ENCODE data around the gene DNAJB2. TPM values are rescaled to one million over a fixed set of nuclear protein-coding genes. Genes with fewer than 3 reads are reported as not detected.

DNAJB2 gene
- total RNA-seq, 1 experiment from 2014 or later, result 66.2 TPM

DNA sequence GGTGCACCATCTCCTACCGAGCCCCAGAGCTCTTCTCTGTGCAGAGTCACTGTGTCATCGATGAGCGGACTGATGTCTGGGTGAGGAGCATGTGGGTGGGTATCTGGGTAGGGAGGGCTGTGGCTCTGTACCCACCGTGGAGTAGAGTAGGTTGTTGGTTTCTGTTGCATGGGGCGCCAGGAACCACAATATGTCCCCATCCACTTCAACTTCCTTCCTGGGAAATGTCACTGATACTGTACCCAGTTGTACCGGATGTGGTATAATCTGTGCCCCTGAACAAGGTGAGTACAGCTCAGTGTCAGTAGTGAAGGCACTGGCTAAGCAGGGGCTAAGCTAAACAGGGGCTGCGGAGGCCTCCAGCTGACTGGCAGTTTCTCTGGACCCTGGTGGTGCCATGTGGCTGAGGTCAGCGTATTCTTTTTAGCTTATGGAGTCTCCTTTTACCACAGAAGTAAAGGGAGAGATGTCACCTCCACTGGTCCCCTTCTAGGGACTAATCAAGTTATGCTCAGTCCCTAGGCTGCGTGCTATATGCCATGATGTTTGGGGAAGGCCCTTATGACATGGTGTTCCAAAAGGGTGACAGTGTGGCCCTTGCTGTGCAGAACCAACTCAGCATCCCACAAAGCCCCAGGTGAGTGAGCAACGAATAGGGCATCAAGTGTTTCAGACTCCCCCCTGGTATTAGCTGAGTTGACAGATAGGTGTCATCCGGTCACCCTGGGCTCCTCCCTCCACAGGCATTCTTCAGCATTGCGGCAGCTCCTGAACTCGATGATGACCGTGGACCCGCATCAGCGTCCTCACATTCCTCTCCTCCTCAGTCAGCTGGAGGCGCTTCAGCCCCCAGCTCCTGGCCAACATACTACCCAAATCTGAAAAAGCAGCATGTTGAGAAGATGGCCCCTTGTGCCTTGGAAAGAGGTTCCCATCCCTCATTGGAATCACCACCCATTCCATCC, 31.2 kb upstream of the DNAJB2 start:
- ATAC-seq, result no peak
- in situ Hi-C loops (cut with HindIII; ENCODE audit: low pct_unique_long_range_greater_than_20kb, low sequenced_read_pairs), result no loop called here
- no peaks in the 10 kb centered on the region for H3K9me3 ChIP-seq (ENCODE audit: control insufficient read depth, insufficient read depth, low read depth, low read length)
- H3K27me3 ChIP-seq (ENCODE audit: control insufficient read depth, insufficient read depth, low read length), result no peaks in the 10 kb centered on the region
- POLR2A ChIA-PET, result interaction anchor here (0.7 kb wide), 1 partner anchor 29 kb away, joined by 3 read pairs; no protein-coding TSS in a partner anchor
- H3K4me1 ChIP-seq (ENCODE audit: control insufficient read depth, insufficient read depth, low read length), result peaks cover 45% of the 10 kb centered on the region
- H3K27ac ChIP-seq (ENCODE audit: low read length), result no peak overlapping the region
- no peaks in the 10 kb centered on the region; the same call in 1 of the 2 replicates for H3K36me3 ChIP-seq (ENCODE audit: control insufficient read depth, insufficient read depth, low read length)
- BruUV-seq (replicated peaks), result no TSS peak
- TF ChIP-seq SIN3A (IDR thresholded peaks at IDR 0.05; ENCODE audit: borderline replicate concordance, insufficient read depth, low read depth, low read length), result no peak
- CTCF ChIA-PET, result interaction anchor here (0.8 kb wide), 1 partner anchor 47 kb away, joined by 3 read pairs; no protein-coding TSS in a partner anchor
- intact Hi-C loops (cut with micrococcal nuclease; ENCODE audit: unreplicated experiment), result no loop called here
- H3K4me3 ChIP-seq (ENCODE audit: low read depth in 2 of 2, low read length in 2 of 2), result no peak overlapping the region
- DNase-seq (ENCODE audit: low read depth, low spot score), result no peak

DNA sequence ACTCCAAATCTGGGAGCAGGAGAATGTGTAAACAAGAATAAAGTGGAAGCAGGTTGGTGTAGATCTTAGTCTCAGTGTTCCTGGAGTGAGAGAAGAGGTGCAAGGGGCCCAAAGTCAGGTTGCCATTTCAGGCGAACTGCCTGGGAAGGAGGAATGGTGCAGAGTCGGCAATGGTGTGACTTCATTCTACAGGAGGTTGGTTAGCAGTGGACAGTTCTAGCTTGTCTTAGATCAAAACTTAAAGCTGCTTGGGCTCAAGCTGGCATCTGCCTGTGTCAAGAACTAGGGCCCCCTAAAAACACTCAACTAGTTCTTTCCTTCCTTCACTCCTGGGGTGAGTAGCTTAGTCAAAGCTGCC, 30.3 kb upstream of the DNAJB2 start:
- no peak overlapping the region for H3K4me3 ChIP-seq (ENCODE audit: low read depth in 2 of 2, low read length in 2 of 2)
- DNase-seq (ENCODE audit: low read depth, low spot score) (no peak), ATAC-seq (no peak)
- H3K36me3 ChIP-seq (ENCODE audit: control insufficient read depth, insufficient read depth, low read length), result no peaks in the 10 kb centered on the region; the same call in 1 of the 2 replicates
- POLR2A ChIA-PET, result interaction anchor here (0.7 kb wide), 1 partner anchor 30 kb away, joined by 3 read pairs; no protein-coding TSS in a partner anchor
- no TSS peak for BruUV-seq (replicated peaks)
- in situ Hi-C loops (cut with HindIII; ENCODE audit: low pct_unique_long_range_greater_than_20kb, low sequenced_read_pairs) (no loop called here), intact Hi-C loops (cut with micrococcal nuclease; ENCODE audit: unreplicated experiment) (no loop called here)
- H3K4me1 ChIP-seq (ENCODE audit: control insufficient read depth, insufficient read depth, low read length), result peaks cover 51% of the 10 kb centered on the region
- no peaks in the 10 kb centered on the region for H3K9me3 ChIP-seq (ENCODE audit: control insufficient read depth, insufficient read depth, low read depth, low read length)
- no peaks in the 10 kb centered on the region for H3K27me3 ChIP-seq (ENCODE audit: control insufficient read depth, insufficient read depth, low read length)
- no peak for TF ChIP-seq SIN3A (IDR thresholded peaks at IDR 0.05; ENCODE audit: borderline replicate concordance, insufficient read depth, low read depth, low read length)
- CTCF ChIA-PET, result interaction anchor here (0.8 to 1.1 kb wide), 2 partner anchors 31 to 46 kb away, joined by 3 to 6 read pairs; no protein-coding TSS in a partner anchor
- H3K27ac ChIP-seq (ENCODE audit: low read length), result peak overlapping the region; percentile 65

DNA sequence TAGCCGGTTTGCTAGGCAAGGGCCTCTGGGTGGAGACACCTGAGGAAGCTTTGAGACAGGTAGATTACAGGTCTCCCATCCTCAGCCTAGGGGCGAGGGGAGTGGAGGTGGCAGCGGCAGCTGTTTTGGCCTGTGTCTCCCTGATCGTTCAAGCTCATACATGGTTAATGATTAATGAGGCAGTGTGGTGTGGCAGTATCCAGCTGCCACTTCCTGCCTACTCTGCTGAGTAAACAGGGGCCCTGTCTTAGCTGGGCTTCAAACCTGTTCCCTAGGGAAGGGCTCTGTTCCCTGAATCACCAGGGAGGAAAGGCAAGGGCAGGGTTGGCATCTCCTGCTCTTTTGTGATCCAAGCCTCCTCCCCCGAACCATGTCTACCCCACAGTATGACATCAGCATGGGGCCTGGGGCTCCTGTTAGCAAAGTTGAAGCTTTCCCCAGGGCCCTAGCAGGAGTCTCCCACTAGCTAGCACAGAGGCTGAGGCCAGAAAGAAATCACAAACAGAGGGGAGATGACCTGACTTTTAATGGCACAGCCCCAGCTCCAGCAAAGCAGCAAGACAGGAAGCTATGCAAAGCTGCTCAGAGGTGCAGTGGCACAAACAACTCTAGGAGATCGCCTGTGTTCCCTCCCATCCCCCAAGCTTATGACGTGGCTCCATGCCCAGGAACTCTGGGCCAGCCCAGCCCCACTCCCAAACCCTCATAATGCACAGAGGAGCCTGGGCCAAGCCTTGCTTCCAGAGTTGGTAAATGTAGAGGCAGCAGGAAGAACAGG, 29.8 kb upstream of the DNAJB2 start:
- in situ Hi-C loops (cut with HindIII; ENCODE audit: low pct_unique_long_range_greater_than_20kb, low sequenced_read_pairs), result no loop called here
- no TSS peak for BruUV-seq (replicated peaks)
- peak; percentile 7; the same call in 1 of the 2 replicates for ATAC-seq
- Histone ChIP-seq H3K36me3 (ENCODE audit: control insufficient read depth, insufficient read depth, low read length) (no peaks in the 10 kb centered on the region; the same call in 1 of the 2 replicates), H3K27me3 (ENCODE audit: control insufficient read depth, insufficient read depth, low read length) (no peaks in the 10 kb centered on the region), H3K4me3 (ENCODE audit: low read depth in 2 of 2, low read length in 2 of 2) (no peak overlapping the region), H3K9me3 (ENCODE audit: control insufficient read depth, insufficient read depth, low read depth, low read length) (no peaks in the 10 kb centered on the region), H3K27ac (ENCODE audit: low read length) (peak overlapping the region; percentile 65), H3K4me1 (ENCODE audit: control insufficient read depth, insufficient read depth, low read length) (peaks cover 50% of the 10 kb centered on the region)
- intact Hi-C loops (cut with micrococcal nuclease; ENCODE audit: unreplicated experiment), result no loop called here
- TF ChIP-seq, protein P1, sequence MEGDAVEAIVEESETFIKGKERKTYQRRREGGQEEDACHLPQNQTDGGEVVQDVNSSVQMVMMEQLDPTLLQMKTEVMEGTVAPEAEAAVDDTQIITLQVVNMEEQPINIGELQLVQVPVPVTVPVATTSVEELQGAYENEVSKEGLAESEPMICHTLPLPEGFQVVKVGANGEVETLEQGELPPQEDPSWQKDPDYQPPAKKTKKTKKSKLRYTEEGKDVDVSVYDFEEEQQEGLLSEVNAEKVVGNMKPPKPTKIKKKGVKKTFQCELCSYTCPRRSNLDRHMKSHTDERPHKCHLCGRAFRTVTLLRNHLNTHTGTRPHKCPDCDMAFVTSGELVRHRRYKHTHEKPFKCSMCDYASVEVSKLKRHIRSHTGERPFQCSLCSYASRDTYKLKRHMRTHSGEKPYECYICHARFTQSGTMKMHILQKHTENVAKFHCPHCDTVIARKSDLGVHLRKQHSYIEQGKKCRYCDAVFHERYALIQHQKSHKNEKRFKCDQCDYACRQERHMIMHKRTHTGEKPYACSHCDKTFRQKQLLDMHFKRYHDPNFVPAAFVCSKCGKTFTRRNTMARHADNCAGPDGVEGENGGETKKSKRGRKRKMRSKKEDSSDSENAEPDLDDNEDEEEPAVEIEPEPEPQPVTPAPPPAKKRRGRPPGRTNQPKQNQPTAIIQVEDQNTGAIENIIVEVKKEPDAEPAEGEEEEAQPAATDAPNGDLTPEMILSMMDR (IDR thresholded peaks at IDR 0.05), result no peak
- TF ChIP-seq POLR2AphosphoS5 (IDR thresholded peaks at IDR 0.05; ENCODE audit: low read depth, low read length) (peak; percentile 11; the same call in 1 of the 2 replicates), TCF7L2 (IDR thresholded peaks at IDR 0.05; ENCODE audit: low read depth, low read length) (no peak), SIN3A (IDR thresholded peaks at IDR 0.05; ENCODE audit: borderline replicate concordance, insufficient read depth, low read depth, low read length) (no peak)
- TF ChIP-seq, protein P2, sequence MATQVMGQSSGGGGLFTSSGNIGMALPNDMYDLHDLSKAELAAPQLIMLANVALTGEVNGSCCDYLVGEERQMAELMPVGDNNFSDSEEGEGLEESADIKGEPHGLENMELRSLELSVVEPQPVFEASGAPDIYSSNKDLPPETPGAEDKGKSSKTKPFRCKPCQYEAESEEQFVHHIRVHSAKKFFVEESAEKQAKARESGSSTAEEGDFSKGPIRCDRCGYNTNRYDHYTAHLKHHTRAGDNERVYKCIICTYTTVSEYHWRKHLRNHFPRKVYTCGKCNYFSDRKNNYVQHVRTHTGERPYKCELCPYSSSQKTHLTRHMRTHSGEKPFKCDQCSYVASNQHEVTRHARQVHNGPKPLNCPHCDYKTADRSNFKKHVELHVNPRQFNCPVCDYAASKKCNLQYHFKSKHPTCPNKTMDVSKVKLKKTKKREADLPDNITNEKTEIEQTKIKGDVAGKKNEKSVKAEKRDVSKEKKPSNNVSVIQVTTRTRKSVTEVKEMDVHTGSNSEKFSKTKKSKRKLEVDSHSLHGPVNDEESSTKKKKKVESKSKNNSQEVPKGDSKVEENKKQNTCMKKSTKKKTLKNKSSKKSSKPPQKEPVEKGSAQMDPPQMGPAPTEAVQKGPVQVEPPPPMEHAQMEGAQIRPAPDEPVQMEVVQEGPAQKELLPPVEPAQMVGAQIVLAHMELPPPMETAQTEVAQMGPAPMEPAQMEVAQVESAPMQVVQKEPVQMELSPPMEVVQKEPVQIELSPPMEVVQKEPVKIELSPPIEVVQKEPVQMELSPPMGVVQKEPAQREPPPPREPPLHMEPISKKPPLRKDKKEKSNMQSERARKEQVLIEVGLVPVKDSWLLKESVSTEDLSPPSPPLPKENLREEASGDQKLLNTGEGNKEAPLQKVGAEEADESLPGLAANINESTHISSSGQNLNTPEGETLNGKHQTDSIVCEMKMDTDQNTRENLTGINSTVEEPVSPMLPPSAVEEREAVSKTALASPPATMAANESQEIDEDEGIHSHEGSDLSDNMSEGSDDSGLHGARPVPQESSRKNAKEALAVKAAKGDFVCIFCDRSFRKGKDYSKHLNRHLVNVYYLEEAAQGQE (IDR thresholded peaks at IDR 0.05; ENCODE audit: insufficient read depth in 1 of 2, low read depth in 2 of 2, low read length in 1 of 2), result no peak
- DNase-seq (ENCODE audit: low read depth, low spot score), result no peak
- POLR2A ChIA-PET, result interaction anchor here (0.5 to 0.6 kb wide), 2 partner anchors 38 to 237 kb away, joined by 5 to 13 read pairs; no protein-coding TSS in a partner anchor
- CTCF ChIA-PET, result interaction anchor here (0.6 to 1.1 kb wide), 3 partner anchors 31 to 102 kb away, joined by 3 to 6 read pairs (median 3); no protein-coding TSS in a partner anchor

Measured in Panc1 (cell line).